Stimulated activated CD4-positive, alpha-beta T cell treated with anti-CD3 and anti-CD28 coated beads, Interleukin-2, amount 100 ng/mL, for 48 hours (primary cell): ENCODE results near the gene PTK6.
"Not testable (repeated sequence)": the region's sequence is repeated elsewhere in the genome, so short reads cannot be mapped to it uniquely, and the experiment has no call there.

Experiments used
- DNase-seq, 2 donors: peaks; one replicate each; pipeline ENCODE4 v3.0.0-alpha.2; 2020

The PTK6 gene

GRCh38 chr20:63525971-63526370 is 11.2 kb downstream of the PTK6 start:
- no peak for DNase-seq

- no peak for DNase-seq
Observed at GRCh38 chr20:63525185-63525584, 12.0 kb downstream of the PTK6 start.

GRCh38 chr20:63522981-63523611 is 14.1 kb downstream of the PTK6 start:
- DNase-seq: no peak

GRCh38 chr20:63522091-63522868 is 14.9 kb downstream of the PTK6 start:
- no peak for DNase-seq

- no peak for DNase-seq
Observed at GRCh38 chr20:63521602-63522001, 15.6 kb downstream of the PTK6 start.

- DNase-seq: peak; percentile 62 to 64
Observed at GRCh38 chr20:63520934-63521601, 16.1 kb downstream of the PTK6 start.

GRCh38 chr20:63520504-63520933 is 16.7 kb downstream of the PTK6 start, which contains the start of gene PPDPF:
Gene PPDPF (plus strand): TSS chr20:63520765. CDS start chr20:63521309, 544 bp downstream.
- DNase-seq: peak; percentile 79 to 88

- peak; percentile 47 to 55 for DNase-seq
Observed at GRCh38 chr20:63519668-63520503, 17.3 kb downstream of the PTK6 start.

GRCh38 chr20:63518946-63519667 is 18.1 kb downstream of the PTK6 start:
- no peak for DNase-seq

GRCh38 chr20:63518351-63518861 is 18.8 kb downstream of the PTK6 start:
- no peak for DNase-seq

- DNase-seq: no peak
Observed at GRCh38 chr20:63517376-63518309, 19.5 kb downstream of the PTK6 start.

GRCh38 chr20:63514520-63514919 is 22.7 kb downstream of the PTK6 start:
- DNase-seq: not testable (repeated sequence)

- DNase-seq: no peak
Observed at GRCh38 chr20:63513207-63513606, 24.0 kb downstream of the PTK6 start.

- DNase-seq: no peak
Observed at GRCh38 chr20:63509088-63509564, 28.1 kb downstream of the PTK6 start.

- DNase-seq: no peak
Observed at GRCh38 chr20:63508072-63508768, 29.0 kb downstream of the PTK6 start.

- no peak for DNase-seq
Observed at GRCh38 chr20:63507083-63507743, 30.0 kb downstream of the PTK6 start.

- no peak for DNase-seq
Observed at GRCh38 chr20:63505723-63506122, 31.5 kb downstream of the PTK6 start.

- no peak for DNase-seq
Observed at GRCh38 chr20:63505281-63505680, 31.9 kb downstream of the PTK6 start.

GRCh38 chr20:63504642-63505041 is 32.5 kb downstream of the PTK6 start:
- no peak for DNase-seq
